Kidney capillary endothelial cell (primary cell): Measurements from ENCODE around the gene LGALS3.

Experiments used
- DNase-seq: peaks from one replicate; pipeline ENCODE4 v3.0.0-alpha.2; 2018; ENCODE audit warnings: low spot score

The LGALS3 gene

GRCh38 chr14:55115460-55115859 lies 13.6 kb upstream of the LGALS3 start:
- DNase-seq = no peak

- no peak for DNase-seq
These were observed 13.2 kb upstream of the LGALS3 start for GRCh38 chr14:55115861-55116245.

DNA sequence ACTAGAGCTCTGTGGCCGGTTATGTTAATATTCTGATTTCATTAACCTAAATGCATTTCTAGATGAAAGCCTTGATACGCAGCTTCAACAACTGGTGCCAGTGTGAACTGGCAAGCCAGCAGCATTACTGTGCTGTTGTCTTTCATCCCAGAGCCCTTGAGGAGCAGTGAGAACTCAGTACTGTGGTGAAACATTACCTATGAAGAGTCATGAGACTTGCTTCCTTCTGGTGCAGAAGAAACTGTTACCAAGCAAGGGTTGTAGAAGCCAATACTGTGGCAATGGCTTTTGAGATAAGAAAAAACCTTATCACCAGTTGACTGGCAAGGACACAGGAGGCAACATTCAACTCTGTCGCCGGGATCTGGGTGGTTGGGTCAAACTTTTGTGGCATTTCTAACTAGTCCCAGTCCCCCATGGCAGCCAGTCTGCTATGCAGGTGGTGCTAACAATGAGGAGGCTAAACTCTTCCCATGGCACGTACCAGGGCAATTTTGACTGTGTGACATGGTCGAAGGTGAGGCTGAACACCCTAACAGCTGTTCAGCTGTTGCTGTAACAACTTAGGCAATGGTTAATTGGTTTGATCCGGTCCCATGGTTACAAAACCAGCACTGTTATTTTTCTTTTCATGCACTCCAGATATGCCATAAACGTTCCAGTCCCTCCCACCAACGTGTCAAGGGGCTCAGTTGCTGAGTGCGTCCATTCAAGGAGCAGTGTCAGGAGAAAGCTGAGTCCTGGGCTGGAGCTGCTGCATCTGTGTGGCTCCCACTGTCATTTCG lies 12.6 kb upstream of the LGALS3 start:
- no peak for DNase-seq

DNA sequence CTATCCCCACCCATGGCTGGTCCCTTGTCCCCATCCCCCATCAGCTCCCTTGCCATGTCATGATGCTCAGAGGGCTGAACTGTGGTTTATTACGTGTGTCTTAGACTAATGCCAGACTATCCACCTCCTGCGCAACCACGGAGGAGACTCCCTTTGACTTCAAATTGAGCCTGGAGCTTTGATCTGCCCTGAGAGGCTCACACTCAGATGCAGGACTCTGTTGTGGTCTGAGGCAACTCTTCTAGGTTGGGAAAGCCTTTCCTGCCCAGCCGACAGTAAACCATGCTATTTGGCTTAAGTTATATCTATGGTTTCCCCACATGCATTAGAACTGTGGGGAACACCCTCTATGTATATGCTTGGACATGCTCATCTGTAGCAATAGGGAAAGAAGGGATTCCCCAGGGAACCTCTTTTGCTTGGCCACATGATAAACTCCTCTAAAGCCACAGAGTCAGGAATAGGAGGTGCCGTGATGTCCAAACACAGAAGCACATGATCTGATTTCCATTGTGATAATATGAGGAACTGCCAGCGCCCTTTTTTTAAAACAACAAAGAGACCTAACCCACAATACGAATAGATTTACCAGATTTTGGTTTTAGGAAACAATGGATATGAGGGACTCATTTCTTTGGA lies 11.1 kb upstream of the LGALS3 start:
- no peak for DNase-seq

- DNase-seq = no peak
These were observed 10.3 kb upstream of the LGALS3 start for GRCh38 chr14:55118761-55119160.

DNA sequence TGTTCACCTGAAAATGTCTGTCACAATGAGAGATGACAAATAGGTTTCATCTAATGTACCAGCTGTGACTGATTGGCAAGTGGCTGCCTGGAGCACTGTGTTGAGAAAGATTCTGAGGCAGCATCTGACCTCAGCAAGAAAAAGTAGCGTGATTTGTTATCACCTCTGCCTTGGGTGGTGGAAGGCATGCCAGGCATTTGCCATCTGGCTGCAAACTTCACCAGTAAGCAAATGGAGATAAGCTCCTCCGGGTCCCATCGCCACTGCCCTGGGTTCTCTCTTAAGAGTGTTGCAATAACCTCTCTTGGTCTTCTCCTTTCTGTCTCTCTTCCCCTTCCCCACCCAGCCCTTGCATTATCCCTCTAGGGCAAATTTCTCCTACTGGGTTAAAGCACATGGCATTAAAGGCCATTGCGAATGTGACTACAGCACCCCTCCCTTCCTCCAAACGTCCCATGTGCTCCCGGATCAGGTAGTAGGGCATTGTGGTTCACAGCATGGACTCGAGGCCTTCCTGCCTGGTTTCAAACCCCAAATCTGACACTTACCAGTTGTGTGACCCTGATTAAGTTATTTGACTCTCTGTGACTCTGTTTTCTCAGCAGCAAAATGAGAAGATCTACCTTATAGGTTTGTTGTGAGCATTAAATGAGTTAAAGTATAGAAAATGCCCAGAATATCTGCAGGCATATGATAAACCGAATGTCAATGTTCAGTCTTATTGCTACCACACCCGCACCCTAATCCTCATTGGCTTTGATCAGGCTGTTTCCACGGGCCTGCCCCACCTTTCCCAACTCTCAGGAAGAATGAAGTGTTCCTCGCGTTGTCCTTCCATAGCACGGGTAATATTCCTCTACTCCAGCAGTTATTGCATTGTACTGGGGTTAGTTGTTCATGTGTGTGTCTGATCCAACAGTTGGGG lies 8.2 kb upstream of the LGALS3 start:
- no peak for DNase-seq

GRCh38 chr14:55121628-55122439 lies 7.2 kb upstream of the LGALS3 start:
- no peak for DNase-seq

DNA sequence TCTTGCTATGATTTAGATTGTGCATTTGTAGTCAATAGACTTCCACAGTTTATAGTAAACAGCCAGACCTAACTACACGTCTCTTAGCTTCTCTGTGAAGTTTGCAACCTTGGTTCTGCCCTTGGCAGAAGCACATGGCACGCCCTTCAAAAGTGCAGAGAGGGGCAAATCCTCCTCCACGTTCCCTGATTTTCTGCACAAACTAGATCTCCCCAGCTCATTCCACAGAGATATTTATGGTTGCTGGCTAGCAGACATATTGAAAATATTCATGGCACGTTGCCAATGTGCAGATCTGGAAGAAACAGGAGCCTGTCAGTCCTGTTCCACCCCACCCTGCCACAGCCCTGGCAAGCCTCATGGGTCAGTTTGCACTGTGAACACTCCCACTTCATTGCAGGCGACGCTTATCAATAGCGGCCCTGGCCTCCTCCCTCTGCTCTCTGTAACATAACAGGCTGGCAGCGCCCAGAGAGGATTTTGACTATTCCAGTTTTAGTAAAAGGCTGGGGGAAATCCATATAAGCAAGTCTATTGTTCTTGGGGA lies 6.5 kb upstream of the LGALS3 start:
- DNase-seq = no peak

DNA sequence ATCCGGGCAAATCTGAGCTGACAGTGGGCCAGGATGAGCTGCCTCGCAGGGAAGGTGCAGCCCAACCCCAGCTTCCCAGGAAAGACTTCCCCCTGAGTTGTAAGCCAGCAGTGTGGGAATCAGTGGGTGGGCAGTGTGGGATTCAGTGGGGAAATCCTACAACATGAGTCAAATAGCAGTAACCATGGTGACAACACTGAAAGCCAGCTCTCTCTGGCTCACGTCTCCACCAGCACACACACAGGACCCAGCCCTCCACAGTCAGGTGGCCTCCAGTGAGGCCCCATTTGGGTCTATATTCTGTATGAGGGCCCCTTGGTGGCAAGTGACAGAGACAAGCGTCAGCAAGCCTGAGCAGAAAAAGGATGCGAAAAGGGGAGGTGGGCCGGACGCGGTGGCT lies 6.0 kb upstream of the LGALS3 start:
- no peak for DNase-seq

DNA sequence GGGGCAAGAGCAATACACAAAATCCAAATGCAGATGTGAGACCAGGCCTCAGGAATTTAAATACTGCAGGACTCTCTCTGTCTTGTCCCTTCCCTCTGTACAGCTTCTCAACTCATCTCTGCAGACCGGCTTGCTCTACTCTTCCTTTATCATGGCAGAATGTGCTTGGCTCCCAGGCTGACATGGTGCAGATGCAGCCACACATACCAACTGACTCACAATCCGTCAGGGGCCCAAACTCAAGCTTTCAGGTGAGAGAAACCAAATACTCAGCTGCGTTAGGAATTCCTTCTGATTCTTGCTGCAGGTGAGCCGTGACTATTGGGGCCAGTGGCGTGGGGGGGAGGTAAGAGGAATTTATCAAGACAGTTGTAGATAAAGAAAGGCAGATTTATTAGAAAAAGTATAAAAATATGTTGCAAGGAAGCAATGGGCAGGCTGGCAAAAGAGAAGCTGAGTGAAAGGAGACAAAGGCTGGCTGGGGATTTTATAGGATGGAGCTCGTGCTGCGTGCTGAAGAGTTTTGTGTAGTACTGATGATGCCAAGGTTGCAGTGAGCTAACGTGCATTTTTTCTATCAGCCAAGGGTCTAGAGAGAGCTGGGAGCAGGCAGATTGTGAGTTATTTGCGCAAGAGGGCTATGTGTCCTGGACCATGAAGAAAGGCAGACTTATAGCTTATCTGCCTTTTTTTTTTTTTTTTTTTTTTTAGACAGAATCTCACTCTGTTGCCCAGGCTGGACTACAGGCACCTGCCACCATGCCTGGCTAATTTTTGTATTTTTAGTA lies 5.0 kb upstream of the LGALS3 start:
- no peak for DNase-seq

GRCh38 chr14:55124774-55125386 lies 4.2 kb upstream of the LGALS3 start:
- no peak for DNase-seq

DNA sequence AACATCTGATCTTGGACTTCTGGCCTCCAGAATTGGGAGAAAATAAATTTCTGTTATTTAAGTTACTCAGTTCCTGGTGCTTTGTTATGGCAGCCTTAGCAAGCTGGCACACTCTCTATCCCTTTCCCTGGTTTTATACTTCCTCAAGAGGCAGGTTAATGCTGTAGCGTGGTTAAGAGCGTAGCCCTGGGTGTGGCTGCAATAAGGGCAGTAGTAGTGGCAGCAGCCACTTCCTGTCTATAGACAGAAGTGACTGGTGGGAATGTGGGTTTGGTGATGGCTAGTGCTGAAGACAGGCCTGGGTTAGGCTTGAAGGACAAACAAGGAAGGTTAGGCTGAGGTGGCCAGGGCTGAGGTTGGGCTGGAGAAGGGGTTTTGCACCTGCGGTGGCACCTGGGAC lies 3.6 kb upstream of the LGALS3 start:
- no peak for DNase-seq

DNA sequence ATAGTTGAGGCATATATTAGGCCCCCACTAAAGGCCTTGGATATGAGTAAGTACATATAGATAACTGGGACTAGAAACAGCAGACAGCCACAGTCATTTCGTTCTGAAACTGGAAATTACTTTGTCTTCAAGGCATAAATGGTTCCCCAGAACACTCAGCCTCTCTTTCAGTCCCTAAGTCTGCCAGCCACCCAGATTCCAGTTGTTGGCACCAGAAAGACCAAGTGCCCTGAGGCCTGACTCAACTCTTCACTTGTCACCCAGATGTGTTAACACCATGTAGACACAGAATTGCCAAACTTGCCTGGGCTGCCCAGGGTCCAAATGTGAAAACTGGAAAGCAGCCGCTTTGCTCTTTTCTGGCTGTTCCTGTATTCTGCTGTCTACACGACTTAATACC lies 3.0 kb upstream of the LGALS3 start:
- no peak for DNase-seq

GRCh38 chr14:55126932-55127459 lies 2.1 kb upstream of the LGALS3 start:
- DNase-seq = no peak

- DNase-seq = no peak
These were observed 1.5 kb upstream of the LGALS3 start for GRCh38 chr14:55127460-55127951.

- no peak for DNase-seq
These were observed 516 bp upstream of the LGALS3 start for GRCh38 chr14:55128386-55129085.

DNA sequence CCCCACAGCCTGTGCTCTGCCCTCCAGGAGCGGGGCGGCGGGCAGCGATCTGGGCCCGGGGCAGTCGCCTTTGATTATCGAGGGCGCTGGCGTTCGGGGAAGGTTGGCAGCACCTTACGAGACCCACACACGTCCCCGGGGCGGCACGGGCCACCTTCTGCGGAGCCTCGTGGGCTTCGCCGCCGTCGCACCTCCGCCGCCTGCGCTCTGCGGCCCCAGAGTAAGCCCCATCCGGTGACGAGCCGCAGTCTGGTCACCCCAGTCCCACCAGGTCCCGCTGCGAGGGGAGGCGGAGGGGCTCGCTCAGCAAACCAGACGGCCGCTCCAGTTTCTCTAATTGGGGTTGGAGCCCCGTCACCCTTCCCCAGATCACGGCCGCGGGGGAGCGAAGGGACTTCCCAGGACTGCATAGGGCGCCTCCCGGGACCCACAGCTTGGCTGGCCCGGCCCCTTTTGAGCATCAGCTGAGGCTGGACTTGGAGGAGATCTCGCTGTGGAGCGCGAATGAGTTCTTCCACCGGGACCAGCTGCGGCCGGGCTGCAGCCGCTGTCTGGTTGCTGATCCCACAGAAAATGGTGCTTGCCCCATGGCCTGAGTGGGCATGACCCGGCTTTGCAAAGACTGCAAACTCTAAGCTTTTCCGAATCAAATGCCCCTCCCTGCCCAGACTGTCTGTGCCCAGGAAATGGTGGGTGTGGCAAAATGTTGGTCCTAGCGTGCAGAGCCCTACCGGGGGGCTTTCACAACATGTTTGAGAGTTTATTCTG lies 560 bp downstream of the LGALS3 start:
- no peak for DNase-seq

GRCh38 chr14:55130196-55130550 lies 1.1 kb downstream of the LGALS3 start:
- no peak for DNase-seq
